ENCODE measurements around the gene LRMDA.

GRCh38 chr10:75754096-75754831, 322.8 kb downstream of the LRMDA start:
- TF ChIP-seq CTCF (conservative IDR thresholded peaks at IDR 0.05; ENCODE audit: low read depth, low read length) (no peak), EZH2 (IDR thresholded peaks at IDR 0.05; ENCODE audit: borderline replicate concordance, low read depth, low read length, poor library complexity, severe bottlenecking) (no peak)
